A673 (cell line): Measurements from ENCODE around the gene PARD3. TPM values are rescaled to one million over a fixed set of nuclear protein-coding genes. Genes with fewer than 3 reads are reported as not detected.

Experiments used
- BruUV-seq: library from RNA; stranded (reverse); fragments of 400-500 nt; replicated peaks from 2 replicates; lab custom pipeline; 2021; lab: Mats Ljungman, UMichigan
- CTCF ChIA-PET: fragments of 300-600 bp; sonication (Branson Sonifier 250); formaldehyde crosslinking; loops from one replicate; lab custom pipeline; 2022; ENCODE audit warnings: antibody characterized with exemption; lab: Charles Lee
- POLR2A ChIA-PET: fragments of 300-600 bp; sonication (Branson Sonifier 250); formaldehyde crosslinking; loops from one replicate; lab custom pipeline; 2022; ENCODE audit warnings: antibody characterized with exemption; ENCODE audit not compliant: low non-redundant PET; lab: Charles Lee
- DNase-seq: peaks from one replicate; pipeline ENCODE4 v3.0.0-alpha.2; 2015; ENCODE audit warnings: low spot score
- H3K27ac ChIP-seq: fragments of 200-600 bp; sonication (generic); 2 replicates; pipeline ENCODE4 v1.5.1; 2016; ENCODE audit warnings: mixed run types, low read depth, mild to moderate bottlenecking, mixed read lengths, antibody characterized with exemption, low read length; ENCODE audit not compliant: poor library complexity, severe bottlenecking
- H3K27me3 ChIP-seq: fragments of 200-600 bp; sonication (generic); replicated peaks from 2 replicates; pipeline ENCODE4 v1.6.1; 2017; ENCODE audit warnings: mixed run types, low read depth, mild to moderate bottlenecking, mixed read lengths, antibody characterized with exemption, low read length; ENCODE audit not compliant: insufficient read depth, poor library complexity
- H3K36me3 ChIP-seq: fragments of 200-600 bp; sonication (generic); 2 replicates; pipeline ENCODE4 v1.6.1; 2016; ENCODE audit warnings: mixed run types, mild to moderate bottlenecking, mixed read lengths, antibody characterized with exemption, low read length; ENCODE audit not compliant: insufficient read depth, poor library complexity, severe bottlenecking
- H3K4me1 ChIP-seq: fragments of 200-600 bp; sonication (generic); 2 replicates; pipeline ENCODE4 v1.6.1; 2017; ENCODE audit warnings: mixed run types, mild to moderate bottlenecking, mixed read lengths, antibody characterized with exemption, low read length; ENCODE audit not compliant: insufficient read depth, poor library complexity, severe bottlenecking
- H3K4me3 ChIP-seq: fragments of 200-600 bp; sonication (generic); 2 replicates; pipeline ENCODE4 v1.5.1; 2016; ENCODE audit warnings: low read depth, mixed run types, mild to moderate bottlenecking, mixed read lengths, low read length; ENCODE audit not compliant: poor library complexity, severe bottlenecking
- H3K9me3 ChIP-seq: fragments of 200-600 bp; sonication (generic); 2 replicates; pipeline ENCODE4 v1.6.1; 2016; ENCODE audit warnings: mixed run types, low read depth, mild to moderate bottlenecking, mixed read lengths, antibody characterized with exemption, low read length; ENCODE audit not compliant: poor library complexity, severe bottlenecking
- CTCF ChIP-seq: fragments of 300-800, 200-600 bp; sonication (generic); conservative IDR thresholded peaks from 2 replicates; pipeline ENCODE4 v1.5.1; 2017; ENCODE audit warnings: low read depth, mild to moderate bottlenecking, antibody characterized with exemption, low read length, moderate library complexity, mixed read lengths
- EZH2 ChIP-seq: fragments of 200-600 bp; sonication (generic); IDR thresholded peaks from 2 replicates; pipeline ENCODE4 v1.6.1; 2017; ENCODE audit warnings: borderline replicate concordance, low read depth, mild to moderate bottlenecking, mixed read lengths, antibody characterized with exemption, low read length; ENCODE audit not compliant: poor library complexity, severe bottlenecking
- intact Hi-C: fragments of 100-400 bp; cut with micrococcal nuclease; formaldehyde crosslinking; loops from one replicate; pipeline ENCODE4 v1.10.0; 2022; ENCODE audit not compliant: unreplicated experiment
- total RNA-seq: library from RNA; stranded (reverse); gene quantifications from 2 replicates; pipeline ENCODE4 v1.2.3, GENCODE V29; 2021

The PARD3 gene
- total RNA-seq, 1 experiment from 2014 or later = 28.0 TPM

- Histone ChIP-seq H3K4me3 (no peak overlapping the region), H3K27me3 (no peaks in the 10 kb centered on the region), H3K36me3 (no peaks in the 10 kb centered on the region), H3K9me3 (no peaks in the 10 kb centered on the region), H3K27ac (no peak overlapping the region), H3K4me1 (no peaks in the 10 kb centered on the region)
- POLR2A ChIA-PET = no interaction called here
- CTCF ChIA-PET = no interaction called here
- no TSS peak for BruUV-seq
- no peak for DNase-seq
- TF ChIP-seq CTCF = no peak
- TF ChIP-seq EZH2 = no peak
- intact Hi-C loops = no loop called here
These were observed 658.2 kb downstream of the PARD3 start for GRCh38 chr10:34156781-34157425.

- Histone ChIP-seq H3K27ac (no peak overlapping the region), H3K36me3 (no peaks in the 10 kb centered on the region), H3K27me3 (no peaks in the 10 kb centered on the region), H3K4me3 (no peak overlapping the region), H3K4me1 (no peaks in the 10 kb centered on the region), H3K9me3 (no peaks in the 10 kb centered on the region)
- ChIA-PET CTCF (no interaction called here), POLR2A (no interaction called here)
- DNase-seq = no peak
- intact Hi-C loops = no loop called here
- TF ChIP-seq EZH2 (no peak), CTCF (no peak)
- BruUV-seq = no TSS peak
These were observed 659.3 kb downstream of the PARD3 start for GRCh38 chr10:34155812-34156211.

- BruUV-seq = no TSS peak
- intact Hi-C loops = no loop called here
- TF ChIP-seq CTCF (no peak), EZH2 (no peak)
- Histone ChIP-seq H3K36me3 (no peaks in the 10 kb centered on the region), H3K4me1 (no peaks in the 10 kb centered on the region), H3K9me3 (no peaks in the 10 kb centered on the region), H3K27me3 (no peaks in the 10 kb centered on the region), H3K4me3 (no peak overlapping the region), H3K27ac (no peak overlapping the region)
- ChIA-PET CTCF (no interaction called here), POLR2A (no interaction called here)
- no peak for DNase-seq
These were observed 660.7 kb downstream of the PARD3 start for GRCh38 chr10:34154383-34154900.
